ENCODE data around the gene BRWD1.
A peak's percentile ranks its signal among the peaks of the same experiment; 100 is the strongest.

The BRWD1 gene

DNA sequence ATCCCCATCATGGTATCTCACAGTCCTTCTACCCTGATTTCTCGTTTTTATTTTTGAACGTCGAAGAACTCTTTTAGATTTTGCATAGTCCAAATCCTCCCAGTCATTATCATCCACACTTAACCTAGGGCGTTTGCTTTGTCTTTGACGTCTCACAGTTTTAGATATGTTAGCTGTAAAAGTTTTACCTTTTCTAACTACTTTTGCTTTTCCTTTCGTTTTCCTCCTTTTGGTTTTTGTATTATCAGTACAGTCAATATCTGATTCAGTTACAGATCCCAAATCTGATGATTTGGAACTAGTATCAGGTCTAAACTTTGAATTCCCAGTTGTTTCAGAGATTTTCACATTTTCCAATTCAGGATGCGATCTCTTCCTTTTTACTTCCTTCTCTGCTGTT is 117.1 kb downstream of the BRWD1 start:
- no peak for DNase-seq

DNA sequence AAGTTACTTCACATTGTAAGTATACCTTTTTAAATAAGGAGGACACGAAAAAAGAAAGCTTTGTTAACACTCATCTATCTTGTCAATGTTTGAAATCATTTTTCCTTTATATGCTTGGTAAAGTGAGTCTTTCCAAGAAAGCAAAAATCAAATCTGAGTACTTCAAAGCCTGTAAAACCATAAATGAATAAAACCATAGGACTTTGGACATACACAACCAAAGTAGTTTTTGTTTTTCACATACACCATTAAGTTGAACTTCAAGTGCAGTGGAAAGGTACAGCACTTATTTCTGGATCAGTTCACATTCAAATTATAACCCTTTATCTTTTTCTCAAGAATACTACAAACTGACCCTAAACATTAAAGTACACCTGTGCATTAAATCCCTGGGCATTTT is 120.1 kb downstream of the BRWD1 start:
- DNase-seq, result no peak

- no peak for DNase-seq
Observed at GRCh38 chr21:39189857-39190604, 123.4 kb downstream of the BRWD1 start.

DNA sequence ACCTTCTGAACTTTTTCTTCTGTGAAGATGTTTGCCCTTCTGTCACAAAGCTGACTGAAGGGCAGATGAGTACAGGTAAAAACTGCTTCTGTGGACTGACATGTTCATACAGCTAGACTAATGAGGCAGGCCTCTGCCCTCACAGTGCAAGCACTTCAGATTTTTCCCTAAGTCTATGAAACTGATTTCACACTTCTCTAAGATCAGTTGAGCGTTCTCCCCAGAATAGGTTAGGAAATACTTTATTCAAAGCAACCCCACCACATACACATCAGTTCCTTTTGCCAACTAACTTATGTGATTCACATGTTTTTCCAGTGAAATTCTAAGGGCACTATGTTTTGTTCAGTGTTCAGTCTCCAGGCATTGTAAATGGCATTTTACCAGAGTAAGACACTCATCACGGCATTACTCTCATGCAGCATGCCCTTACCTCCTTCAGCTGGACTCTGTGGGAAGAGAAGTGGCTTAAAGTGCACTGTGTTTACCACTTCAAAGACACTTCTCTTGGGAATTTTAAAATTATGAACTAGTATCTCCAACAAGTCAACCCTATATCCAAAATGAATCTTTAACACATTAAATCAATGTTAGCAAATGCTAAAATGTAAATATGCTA is 124.8 kb downstream of the BRWD1 start:
- DNase-seq, result peak; percentile 32

- DNase-seq, result no peak
Observed at GRCh38 chr21:39187141-39187540, 126.3 kb downstream of the BRWD1 start.

- DNase-seq, result no peak
Observed at GRCh38 chr21:39186676-39187075, 126.8 kb downstream of the BRWD1 start.

DNA sequence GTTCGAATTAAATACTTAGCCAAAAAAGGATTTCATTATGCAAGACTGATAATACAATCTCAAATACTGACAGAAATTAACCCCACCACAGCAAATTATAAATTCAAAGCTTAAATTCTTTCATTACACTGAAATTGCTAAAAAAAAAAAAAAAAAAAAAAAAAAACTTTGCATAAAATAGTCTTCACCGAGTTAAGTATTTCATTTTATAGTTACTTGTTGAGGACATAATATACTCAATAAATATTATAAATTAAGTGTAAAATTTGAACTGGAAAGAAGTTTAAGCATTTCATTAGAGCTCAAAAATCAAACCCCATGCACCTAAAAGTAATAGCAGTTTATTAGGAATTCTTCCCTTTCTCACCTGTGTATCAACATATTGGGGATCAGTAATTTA is 128.3 kb downstream of the BRWD1 start:
- DNase-seq, result no peak

- DNase-seq, result peak; percentile 40
Observed at GRCh38 chr21:39184050-39184980, 129.1 kb downstream of the BRWD1 start.

DNA sequence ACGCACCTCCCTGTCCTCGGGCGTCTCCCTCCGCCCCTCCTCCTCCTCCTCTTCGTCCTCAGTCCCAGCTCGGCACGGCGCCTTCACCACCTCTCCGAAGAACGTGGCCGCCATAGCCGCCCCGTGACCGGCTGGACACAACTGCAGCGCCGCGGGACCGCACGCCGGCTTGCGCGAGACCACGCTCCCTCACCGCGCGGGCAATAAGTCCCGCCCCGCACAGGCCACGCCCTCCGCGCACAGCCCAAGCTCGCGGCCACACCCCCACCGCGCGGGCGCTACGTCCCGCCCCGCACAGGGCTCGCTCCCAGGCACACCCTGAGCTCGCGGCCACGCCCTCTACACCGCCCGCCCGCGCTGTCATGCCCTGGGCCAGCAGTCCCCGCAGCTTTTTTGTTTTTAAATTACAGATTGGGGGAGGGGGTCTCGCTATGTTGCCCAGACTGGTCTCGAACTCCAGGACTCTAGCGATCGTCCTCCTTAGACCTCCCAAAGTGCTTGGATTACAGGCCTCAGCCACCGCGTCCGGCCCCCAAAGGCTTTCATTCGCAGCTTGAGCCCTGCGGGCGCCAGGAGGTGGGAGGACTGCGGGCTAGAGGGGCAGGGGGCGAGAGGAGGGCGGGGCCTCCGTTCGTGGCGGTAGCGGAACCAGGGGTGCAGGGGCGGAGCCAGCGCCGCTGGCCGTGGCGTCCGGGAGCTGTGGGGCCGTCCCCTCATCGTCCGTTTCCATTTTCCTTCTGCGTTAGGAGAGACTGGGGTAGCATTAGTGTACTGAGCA is 130.0 kb downstream of the BRWD1 start, which contains the start of gene PSMG1:
PSMG1 (minus strand) TSS at position 180 of the 778 bp plus-strand sequence; CDS start at position 114, 66 bp downstream.
- peak; percentile 91 for DNase-seq

- no peak for DNase-seq
Observed at GRCh38 chr21:39182484-39183271, 130.8 kb downstream of the BRWD1 start.

DNA sequence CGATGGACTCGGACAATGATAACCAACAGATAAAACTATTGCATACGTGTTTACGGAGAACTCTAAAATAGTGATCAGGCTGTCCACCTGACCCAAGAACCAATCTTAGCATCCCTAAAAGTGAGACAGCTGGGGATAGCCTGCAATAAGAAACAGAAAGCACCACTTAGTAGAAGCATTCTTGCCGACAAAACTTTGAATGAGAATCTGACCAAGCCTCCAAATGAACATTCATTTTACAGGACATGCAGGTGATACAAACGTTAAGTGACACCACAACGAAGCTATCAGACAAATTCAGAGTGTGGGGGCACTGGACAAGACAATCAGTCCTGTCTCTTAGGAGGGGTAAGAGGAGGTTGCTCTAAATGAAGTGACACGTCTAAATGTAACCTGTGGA is 131.4 kb downstream of the BRWD1 start:
- no peak for DNase-seq

DNA sequence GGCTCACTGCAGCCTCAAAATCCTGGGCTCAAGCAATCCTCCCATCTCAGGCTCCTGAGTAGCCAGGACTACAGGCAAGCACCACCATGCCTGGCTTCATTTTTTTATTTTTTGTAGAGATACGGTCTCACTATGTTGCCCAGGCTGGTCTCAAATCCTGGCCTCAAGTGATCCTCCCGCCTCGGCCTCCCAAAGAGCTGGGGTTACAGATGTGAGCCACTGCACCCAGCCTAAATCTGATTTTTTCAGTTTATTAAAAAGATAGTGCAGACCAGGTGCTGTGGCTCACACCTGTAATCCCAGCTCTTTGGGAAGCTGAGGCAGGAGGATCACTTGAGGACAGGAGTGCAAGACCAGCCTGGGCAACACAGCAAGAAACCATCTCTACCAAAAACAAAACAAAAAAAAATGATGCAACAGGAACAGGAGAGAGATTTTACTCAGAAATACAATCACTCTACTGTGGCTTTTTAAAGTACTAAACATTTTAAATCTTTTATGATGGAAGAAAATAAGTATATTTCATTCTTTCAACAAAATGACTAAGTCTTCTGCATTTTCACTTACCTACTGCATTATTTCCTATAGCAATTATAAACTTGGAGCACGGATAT is 132.1 kb downstream of the BRWD1 start:
- no peak for DNase-seq

DNA sequence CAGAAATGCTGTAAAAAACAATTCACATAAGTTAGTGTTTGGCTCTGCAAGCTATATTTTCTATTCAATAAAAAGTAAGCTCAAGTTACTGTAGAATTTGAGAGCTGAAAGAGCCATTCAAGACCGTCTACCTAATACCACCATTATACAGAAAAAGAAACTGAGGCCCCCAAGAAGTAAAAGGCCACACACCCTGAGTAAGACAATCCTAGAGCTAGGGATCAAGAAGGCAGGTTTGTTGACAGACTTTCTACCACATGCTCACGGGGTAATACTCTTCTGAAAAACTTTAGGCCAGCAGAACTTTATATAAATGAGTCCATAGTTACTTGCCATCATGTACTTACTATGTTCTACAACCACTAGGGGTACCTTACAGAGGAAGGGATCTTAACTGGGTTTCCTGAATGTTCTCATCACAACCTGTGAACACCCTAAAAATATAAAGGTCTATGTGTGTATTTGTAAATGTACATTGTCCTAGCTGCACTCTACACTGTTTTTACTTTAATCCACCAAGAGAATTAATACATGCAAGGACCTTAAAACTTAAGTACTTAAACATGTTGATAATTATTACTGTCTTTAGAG is 132.9 kb downstream of the BRWD1 start:
- no peak for DNase-seq

- DNase-seq, result no peak
Observed at GRCh38 chr21:39178421-39178820, 135.0 kb downstream of the BRWD1 start.

DNA sequence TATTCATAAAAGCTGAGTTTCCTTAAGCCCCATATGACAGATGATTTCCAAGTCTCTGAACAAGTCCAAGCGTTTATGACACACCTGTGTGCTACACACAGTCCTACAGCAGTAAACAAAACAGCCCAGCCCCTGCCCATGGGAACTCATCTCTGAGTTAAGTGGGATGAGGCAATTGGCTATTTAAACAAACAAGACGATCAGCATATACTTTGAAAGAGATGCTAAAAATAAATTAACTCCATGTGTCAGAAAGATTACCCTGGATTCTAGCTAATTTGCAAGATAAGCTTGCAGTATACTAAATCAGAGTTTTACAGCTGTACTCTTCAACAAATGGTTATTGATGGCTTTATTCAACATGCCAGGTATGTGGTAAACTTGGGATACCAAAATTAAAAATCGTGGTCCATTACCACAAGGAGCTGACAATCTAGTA is 137.1 kb downstream of the BRWD1 start:
- peak; percentile 26 for DNase-seq

DNA sequence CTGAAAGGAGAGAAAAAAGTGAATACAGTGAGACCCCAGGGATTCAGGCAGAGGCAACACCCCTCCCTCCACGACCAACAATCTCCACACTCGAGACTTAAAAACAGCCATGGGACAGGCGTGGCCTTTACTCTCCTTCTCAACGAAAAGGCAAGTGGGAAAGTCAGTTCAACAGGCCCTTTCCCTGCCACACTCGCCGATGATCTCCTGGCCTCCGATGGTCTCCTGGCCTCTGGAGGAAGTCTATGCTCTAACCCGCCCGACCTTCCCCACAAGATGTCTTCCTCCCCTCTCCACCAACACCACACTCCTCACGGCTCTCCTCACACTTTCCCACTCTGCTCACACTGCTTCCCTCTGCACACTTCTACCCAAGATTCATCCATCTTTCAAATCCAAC is 137.8 kb downstream of the BRWD1 start:
- no peak for DNase-seq

DNA sequence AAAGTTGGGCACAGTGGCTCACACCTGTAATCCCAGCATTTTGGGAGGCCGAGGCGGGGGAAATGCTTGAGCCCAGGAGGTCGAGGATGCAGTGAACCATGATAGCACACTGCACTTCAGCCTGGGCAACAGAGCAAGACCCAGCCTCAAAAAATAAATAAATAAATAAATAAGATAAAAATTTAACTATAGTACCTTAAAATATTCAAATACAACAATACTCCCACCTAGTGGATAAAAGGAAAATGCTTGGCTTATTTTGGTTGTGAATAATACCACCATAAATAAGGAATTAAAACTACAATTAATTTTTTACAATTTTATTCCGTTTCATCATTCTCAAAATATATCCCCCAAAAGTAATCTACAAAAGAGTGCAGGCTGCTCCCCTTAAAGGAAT is 138.3 kb downstream of the BRWD1 start:
- DNase-seq, result peak; percentile 37

DNA sequence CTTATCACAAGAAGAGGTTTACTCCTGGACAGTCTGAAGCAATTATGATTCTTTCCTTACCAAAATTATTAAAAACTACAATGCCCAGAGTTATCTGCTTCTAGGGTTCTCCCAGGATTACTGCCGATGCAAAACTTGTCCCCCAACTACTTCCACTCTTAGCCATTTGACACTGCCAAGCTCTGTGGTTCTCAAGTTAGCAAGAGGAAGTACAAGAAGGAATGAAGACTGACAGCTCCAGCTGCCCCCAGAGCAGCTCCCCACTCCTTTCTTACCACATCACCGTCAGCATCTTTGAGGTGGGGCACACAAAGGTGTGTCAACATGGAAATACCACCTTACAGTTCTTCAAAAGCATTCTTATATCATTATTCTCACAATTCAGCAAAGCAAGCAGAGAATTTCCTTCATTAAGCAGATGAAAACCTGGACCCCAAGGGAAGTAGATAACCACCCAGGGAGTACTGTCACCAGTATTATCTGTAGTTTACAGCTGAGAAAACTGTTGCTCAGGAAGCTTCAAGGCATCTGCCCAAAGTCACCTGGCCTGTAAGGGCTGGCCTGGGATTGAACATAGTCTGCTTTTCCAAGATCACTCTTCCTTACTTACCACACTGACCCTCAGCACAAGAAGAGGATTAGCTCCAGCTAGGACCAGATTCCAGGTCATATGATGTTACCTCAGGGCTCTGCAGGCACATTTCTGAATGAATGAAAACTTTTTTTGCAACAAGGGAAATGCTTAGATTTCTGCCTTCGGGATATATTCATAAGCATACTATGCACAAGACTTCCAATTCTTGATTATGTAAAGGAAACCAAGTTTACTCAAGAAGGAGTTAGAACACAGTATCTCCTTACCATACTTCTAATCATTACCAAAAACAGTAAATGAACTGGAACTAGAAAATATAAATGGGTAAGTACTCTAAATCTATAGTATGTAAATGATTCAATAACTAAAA is 139.4 kb downstream of the BRWD1 start:
- no peak for DNase-seq

DNA sequence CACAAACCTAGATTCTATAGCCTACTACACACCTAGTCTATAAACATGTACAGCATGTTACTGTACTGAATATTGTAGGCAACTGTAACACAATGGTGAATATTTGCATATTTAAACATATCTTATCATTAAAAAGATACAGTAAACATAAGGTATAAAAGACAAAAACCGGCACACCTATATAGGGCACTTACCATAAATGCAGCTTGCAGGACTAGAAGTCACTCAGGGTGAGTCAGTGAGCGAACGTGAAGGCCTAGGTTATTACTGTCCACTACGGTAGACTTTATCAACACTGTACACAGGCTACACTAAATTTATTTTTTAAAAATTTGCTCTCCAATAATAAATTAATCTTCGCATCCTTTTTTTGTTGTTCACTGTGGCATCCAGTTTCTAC is 143.5 kb downstream of the BRWD1 start:
- no peak for DNase-seq

DNA sequence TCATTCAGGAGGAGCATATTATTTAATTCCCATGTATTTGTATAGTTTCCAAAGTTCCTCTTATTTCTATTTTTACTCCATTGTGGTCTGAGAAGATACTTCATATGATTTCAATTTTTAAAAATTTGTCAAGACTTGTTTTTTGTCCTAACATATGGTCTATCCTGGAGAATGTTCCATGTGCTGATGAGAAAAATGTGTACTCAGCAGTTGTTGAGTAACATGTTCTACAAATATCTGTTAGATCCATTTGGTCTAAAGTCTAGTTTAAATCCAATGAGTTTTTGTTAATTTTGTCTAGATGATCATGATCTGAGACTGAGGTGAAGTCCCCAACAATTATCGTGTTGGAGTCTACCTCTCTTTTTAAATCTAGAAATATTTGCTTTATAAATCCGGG is 144.6 kb downstream of the BRWD1 start:
- DNase-seq, result no peak

Data from NCI-H510A treated with DMSO at 0.1 percent for 48 hours (cell line).